SH-SY5Y (cell line): ENCODE measurements around the gene SDF2L1.

Experiments
- GATA2 ChIP-seq: IDR thresholded peaks from 2 replicates; pipeline ENCODE4 v1.6.1; 2011; ENCODE audit warnings: mild to moderate bottlenecking, low read depth, low read length
- GATA3 ChIP-seq: IDR thresholded peaks from 2 replicates; pipeline ENCODE4 v1.6.1; 2011; ENCODE audit warnings: low read depth, mild to moderate bottlenecking, low read length, moderate library complexity

Gene SDF2L1

DNA sequence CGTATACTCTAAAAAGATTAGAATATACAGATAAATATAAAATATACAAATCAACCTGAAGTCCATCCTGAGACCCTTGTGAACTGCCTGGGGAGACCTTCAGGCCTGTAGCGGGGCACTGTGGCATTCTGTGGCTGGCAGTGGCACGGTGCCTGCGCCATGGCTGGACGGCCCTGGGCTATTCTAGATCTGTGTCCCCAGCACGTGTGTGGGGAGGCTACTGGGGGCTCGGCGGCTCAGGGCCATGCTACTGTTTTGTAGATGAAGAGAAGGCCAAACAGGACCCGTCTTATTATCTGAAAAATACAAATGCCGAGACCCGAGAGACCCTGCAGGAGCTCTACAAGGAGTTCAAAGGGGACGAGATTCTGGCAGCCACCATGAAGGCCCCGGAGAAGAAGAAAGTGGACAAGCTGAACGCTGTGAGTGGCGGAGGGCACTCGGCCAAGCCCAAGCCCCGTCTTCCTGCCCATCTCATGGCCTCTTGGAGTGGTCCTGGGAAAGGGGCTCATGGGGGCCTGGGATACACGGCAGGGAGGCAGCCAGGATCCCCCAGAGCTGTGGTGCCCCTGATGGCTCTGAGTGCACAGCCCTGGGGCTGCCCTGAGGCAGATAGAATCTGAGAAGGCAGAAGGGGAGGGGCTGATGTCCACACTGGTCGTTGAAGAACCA lies 42.5 kb downstream of the SDF2L1 start:
- TF ChIP-seq GATA2 (no peak), GATA3 (no peak)

DNA sequence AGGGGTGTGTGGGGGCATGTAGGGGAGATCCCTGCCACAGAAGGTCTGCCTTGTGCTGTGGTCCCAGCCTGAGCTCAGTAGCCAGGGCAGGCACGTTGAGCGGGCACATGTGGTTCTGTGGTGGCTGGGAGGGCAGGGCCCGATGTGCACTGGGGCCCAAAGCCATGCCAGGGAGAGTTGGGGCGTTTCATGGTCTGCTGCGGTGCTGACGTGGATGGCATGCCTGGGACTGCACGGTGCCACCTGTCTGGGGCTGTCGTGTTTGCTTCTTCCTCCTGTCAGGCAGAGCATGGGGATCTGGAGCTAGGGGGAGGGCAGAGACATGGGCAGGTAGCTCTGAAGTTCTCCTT lies 43.0 kb downstream of the SDF2L1 start:
- TF ChIP-seq GATA3 (no peak), GATA2 (no peak)

DNA sequence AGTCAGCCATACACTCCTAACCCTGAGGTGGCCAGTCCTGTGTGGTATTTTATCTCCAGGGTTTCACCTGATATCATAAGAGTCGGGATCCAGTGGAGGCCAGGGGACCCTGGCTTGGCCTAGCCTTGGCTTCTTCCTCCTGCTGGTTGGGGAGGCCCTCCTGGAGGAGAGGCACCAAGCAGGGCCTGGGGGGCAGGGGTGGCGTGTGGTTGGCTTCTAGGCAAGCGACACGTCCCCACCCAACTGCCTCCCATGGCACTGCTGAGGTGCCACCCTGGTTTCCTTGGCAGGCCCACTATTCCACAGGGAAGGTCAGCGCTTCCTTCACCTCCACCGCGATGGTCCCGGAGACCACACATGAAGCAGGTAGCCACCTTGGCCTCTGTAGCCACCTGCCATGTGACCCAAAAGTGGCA lies 44.1 kb downstream of the SDF2L1 start:
- TF ChIP-seq GATA2 (no peak), GATA3 (no peak)

DNA sequence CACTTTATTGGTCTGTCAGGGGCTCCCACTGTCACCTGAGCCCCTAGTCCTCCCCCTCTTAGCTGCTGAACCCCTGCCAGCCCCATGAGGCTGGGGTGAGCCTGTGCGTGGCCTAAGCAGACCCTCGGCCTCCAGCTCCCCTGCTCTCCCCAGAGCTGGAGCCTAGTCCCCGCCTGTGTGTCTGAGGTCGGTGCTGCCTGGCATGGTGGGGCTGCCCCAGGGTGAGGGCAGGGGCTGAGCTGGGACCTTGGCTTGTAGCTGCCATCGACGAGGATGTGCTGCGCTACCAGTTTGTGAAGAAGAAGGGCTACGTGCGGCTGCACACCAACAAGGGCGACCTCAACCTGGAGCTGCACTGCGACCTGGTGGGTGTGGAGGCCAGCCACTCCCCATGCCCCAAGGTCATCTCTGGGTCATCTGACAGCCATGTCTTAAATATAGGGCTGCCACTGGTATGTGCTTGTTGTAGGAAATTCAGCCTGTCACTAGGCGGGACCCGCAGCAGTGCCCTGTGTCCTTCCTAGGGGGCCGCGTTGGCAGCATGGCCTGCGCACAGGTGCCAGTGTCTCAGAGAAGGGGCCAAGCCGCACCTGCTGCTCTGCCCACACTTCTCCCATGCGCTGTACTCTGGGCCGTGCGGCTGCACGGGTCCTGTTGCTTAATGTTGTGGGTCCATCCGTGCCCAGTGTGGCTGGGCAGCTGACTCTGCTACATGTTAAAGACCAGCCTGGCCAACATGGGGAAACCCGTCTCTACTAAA lies 44.7 kb downstream of the SDF2L1 start:
- no peak for TF ChIP-seq GATA3
- no peak for TF ChIP-seq GATA2

DNA sequence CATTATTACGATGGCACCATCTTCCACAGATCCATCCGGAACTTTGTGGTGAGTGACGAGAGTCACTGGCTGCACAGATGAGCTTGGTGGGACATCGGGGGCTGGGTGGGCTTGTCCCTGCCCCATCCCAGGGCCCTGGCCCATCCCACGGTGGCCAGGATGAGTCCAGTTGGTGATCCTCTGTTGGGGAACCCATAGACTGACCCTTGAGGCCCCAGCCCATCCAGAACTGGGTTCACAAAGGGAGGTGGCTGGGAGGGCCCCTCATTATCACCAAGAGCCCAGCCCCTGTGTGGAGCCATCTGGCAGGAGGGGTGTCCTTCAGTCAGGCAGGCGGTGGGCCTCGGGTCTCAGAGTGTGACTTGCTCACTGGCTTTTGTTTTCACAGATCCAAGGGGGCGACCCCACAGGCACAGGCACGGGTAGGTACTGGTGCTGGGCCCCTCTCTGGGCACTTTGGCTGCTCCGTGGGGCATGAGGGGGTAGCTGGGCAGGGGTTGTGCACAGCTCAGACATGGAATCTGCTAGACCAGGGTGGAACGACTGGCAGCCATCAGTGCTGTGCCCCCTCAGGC lies 45.7 kb downstream of the SDF2L1 start:
- TF ChIP-seq GATA3, result no peak
- no peak for TF ChIP-seq GATA2

DNA sequence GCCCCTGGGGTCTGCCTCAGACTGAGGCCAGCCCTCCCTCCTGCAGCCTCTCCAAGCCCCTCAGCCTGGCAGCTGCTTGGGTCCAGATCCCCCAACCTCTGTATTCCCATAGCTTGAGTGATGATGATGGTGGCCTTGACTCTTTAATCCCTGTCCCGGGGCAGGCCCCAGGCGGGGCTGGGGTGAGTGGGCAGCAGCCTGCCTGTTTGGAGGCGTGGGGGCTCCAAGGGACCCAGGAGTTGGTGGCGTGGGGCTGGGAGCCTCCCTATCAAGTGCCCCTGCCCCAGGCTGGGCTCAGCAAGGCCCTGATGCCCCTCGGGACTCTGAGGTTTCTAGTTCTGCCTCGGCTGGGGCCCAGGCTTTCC lies 46.2 kb downstream of the SDF2L1 start:
- TF ChIP-seq GATA2, result no peak

DNA sequence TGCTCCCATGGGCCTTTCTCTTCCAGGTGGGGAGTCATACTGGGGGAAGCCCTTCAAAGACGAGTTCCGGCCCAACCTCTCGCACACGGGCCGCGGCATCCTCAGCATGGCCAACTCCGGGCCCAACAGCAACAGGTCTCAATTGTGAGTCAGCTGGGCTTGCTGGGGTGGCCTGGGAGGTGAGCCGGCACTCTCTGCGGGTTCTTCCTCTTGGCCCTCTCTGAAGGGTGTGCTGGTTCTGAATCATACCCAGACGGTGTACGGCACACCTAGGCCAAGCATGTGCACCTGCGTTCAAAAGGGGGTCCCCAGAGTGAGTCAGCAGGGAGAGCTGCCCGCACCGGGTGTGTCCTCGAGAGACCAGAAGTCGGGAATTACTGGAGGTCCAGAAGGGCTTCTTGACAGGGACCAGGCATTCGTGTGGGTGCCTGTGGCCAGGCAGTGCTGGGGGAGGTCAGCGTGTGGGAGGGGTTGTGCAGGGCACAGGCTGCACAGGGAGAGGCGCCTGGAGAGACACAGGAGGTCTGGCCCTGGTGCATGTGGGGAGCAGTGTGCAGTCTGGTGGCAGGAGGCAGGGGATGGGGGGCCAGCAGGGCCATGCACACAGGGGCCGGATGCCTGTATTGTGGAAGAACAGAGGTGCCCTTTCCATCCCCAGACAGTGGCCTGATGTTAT lies 46.7 kb downstream of the SDF2L1 start:
- TF ChIP-seq GATA2 (no peak), GATA3 (no peak)

DNA sequence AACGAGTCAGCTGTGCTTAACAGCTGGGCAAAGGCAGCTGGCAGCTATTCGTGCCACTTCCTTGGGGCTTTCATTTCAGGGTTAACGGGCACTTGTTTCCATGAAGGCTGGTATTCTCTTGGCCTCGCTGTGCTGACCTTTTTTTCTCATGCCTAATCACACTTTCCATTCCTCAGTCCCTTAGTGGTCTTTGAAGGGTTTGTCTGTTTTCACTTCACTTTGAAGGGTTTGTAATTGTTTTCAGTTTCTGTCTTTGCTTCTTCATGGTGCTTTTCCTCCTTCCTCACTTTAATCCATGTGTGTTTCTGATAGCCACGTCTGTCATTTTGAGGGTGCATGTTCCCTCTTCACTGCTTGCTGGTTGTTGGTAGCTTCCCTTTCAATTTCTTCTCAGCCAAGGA lies 48.3 kb downstream of the SDF2L1 start:
- TF ChIP-seq GATA3 (no peak), GATA2 (no peak)

DNA sequence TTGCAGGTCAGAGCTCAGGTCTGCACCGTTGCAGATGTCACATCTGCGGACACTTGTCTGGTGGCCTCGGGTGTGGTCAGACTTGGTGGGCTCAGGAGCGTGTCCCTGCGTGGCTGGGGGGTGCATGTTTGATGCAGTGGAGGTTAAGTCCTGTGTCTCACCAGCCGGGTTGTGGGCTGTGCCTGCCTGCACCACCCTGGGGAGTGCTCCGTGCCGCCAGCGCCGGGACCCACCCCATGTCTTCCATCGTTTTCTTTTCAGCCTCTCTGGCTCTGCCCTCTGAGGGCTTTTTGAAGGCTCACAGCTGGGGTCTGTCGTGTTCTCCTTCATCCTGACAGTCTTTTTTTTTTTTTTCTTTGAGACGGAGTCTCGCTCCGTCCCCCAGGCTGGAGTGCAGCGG lies 49.7 kb downstream of the SDF2L1 start:
- TF ChIP-seq GATA3, result no peak
- TF ChIP-seq GATA2, result no peak

DNA sequence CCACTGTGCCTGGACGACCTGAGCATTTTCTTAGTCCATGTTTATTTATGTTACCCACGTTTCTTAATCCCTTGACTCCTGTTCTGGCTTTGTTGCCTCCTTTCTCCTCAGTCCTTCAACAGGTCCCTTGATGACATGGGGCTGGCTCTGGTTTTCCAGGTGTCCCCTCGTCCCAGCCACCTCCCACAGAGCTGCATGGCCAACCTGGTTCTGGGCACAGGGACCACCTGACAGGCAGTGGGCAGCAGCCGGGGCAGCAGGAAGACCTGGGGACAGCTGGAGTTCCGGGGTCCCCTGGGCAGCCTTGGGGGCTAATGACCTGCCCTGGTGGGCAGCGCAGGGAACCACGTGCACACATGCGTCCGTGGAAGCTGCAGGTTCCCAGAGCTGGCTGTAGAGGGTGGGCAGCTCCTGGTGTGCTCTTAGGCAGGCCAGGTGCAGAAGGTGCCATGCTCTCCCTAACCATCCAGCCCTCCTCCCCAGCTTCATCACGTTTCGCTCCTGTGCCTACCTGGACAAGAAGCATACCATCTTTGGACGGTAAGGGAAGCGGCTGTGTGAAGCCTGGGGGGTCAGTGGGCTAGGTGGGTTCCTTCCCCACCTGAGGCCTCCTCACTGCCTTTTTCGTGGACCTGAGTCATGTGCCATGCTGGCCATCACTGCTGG lies 51.4 kb downstream of the SDF2L1 start:
- no peak for TF ChIP-seq GATA3
- TF ChIP-seq GATA2, result no peak
